HepG2 (cell line): ENCODE data around the gene DAPK3. TPM values are rescaled to one million over a fixed set of nuclear protein-coding genes. Genes with fewer than 3 reads are reported as not detected.

Experiments
- ATAC-seq: fragments of 200-7000 bp; cut with Tn5 transposase; 3 replicates; pipeline ENCODE4 v1.9.1; 2020; ENCODE audit warnings: mild to moderate bottlenecking, moderate library complexity
- BruUV-seq: library from RNA; stranded (reverse); fragments of 400-500 nt; replicated peaks from 2 replicates; lab custom pipeline; 2021; lab: Mats Ljungman, UMichigan
- CTCF ChIA-PET: fragments of 300-600 bp; formaldehyde crosslinking; extraction: SDS; loops from one replicate; lab custom pipeline; 2021; ENCODE audit warnings: low total read pairs, inconsistent platforms, low intra/inter-chr PET ratio; lab: Yijun Ruan, JAX
- POLR2A ChIA-PET: fragments of 350-600 bp; sonication (Branson Sonifier 250); formaldehyde crosslinking; loops from one replicate; lab custom pipeline; 2020; ENCODE audit warnings: antibody characterized with exemption, inconsistent platforms; lab: Yijun Ruan, JAX
- DNase-seq: peaks from one replicate; pipeline ENCODE4 v3.0.0-alpha.2; 2015; ENCODE audit warnings: low spot score
- FAIRE-seq: peaks from 3 replicates; lab custom pipeline; 2011; peaks lifted over from hg19 to GRCh38; lab: Jason Lieb, UNC
- H2AFZ ChIP-seq: one replicate; pipeline ENCODE4 v1.6.1; 2011; ENCODE audit warnings: low read length, inconsistent platforms
- H3K27ac ChIP-seq: fragments of 300-600 bp; 3 replicates; pipeline ENCODE4 v1.8.0; 2011; ENCODE audit warnings: mixed run types, mild to moderate bottlenecking, mixed read lengths, low read length, inconsistent platforms; ENCODE audit not compliant: insufficient read depth; ENCODE audit errors: extremely low read length
- H3K27me3 ChIP-seq, 2 experiments: fragments of 200-600 bp in 1 of 2; 2 replicates in 1 of 2; 3 replicates in 1 of 2; pipeline versions ENCODE4 v1.6.0 to v1.8.0; 2011; ENCODE audit warnings: low read length in 2 of 2, mild to moderate bottlenecking in 2 of 2, moderate library complexity in 2 of 2, inconsistent platforms in 1 of 2; ENCODE audit not compliant: insufficient read depth in 2 of 2, control insufficient read depth in 1 of 2
- H3K36me3 ChIP-seq, 2 experiments: fragments of 200-600 bp in 1 of 2; replicated peaks in 1 of 2; 2 replicates in 1 of 2; 3 replicates in 1 of 2; pipeline versions ENCODE4 v1.5.1 to v1.8.0; 2011; ENCODE audit warnings: low read length in 2 of 2, inconsistent platforms in 1 of 2; ENCODE audit not compliant: insufficient read depth in 2 of 2, control insufficient read depth in 1 of 2
- H3K4me1 ChIP-seq: 2 replicates; pipeline ENCODE4 v1.5.1; 2012; ENCODE audit warnings: low read length, inconsistent platforms; ENCODE audit not compliant: insufficient read depth
- H3K4me2 ChIP-seq: 2 replicates; pipeline ENCODE4 v1.6.0; 2011; ENCODE audit warnings: low read depth, low read length, inconsistent platforms
- H3K4me3 ChIP-seq, 3 experiments: fragments of 200-600 bp in 1 of 3; sonication (generic), shearing (Covaris generic) in 1 of 3; replicated peaks in 1 of 3; 2 replicates each; pipeline ENCODE4 v1.5.1; 2011 to 2016; ENCODE audit warnings: low read length in 3 of 3, inconsistent platforms in 2 of 3, low read depth in 2 of 3, mild to moderate bottlenecking in 2 of 3, control low read depth in 1 of 3, mixed read lengths in 1 of 3; ENCODE audit not compliant: insufficient read depth in 1 of 3
- H3K79me2 ChIP-seq: one replicate; pipeline ENCODE4 v1.6.1; 2011; ENCODE audit warnings: low read length, inconsistent platforms; ENCODE audit not compliant: insufficient read depth
- H3K9ac ChIP-seq: 2 replicates; pipeline ENCODE4 v1.6.0; 2011; ENCODE audit warnings: mild to moderate bottlenecking, low read depth, low read length, inconsistent platforms; ENCODE audit not compliant: insufficient read depth
- H3K9me3 ChIP-seq: 2 replicates; pipeline ENCODE4 v1.5.1; 2012; ENCODE audit warnings: mild to moderate bottlenecking, low read length
- H4K20me1 ChIP-seq: 2 replicates; pipeline ENCODE4 v1.6.0; 2011; ENCODE audit warnings: inconsistent platforms, mild to moderate bottlenecking, low read length, moderate library complexity; ENCODE audit not compliant: insufficient read depth
- AGO2 ChIP-seq: fragments of 200-400 bp; formaldehyde crosslinking; optimal IDR thresholded peaks from 2 replicates; pipeline ENCODE3; 2017; ENCODE audit warnings: mild to moderate bottlenecking, low read depth, low read length, moderate library complexity
- HMG20B ChIP-seq: conservative IDR thresholded peaks from 2 replicates; pipeline ENCODE4 v1.6.1; 2016; ENCODE audit warnings: missing genetic modification reagents, missing compliant biosample characterization
- KLF11 ChIP-seq: IDR thresholded peaks from 2 replicates; pipeline ENCODE4 v1.6.1; 2016; ENCODE audit warnings: missing compliant biosample characterization
- MEIS2 ChIP-seq: sonication (generic); formaldehyde crosslinking; IDR thresholded peaks from 2 replicates; pipeline ENCODE4 v1.9.0; 2021; ENCODE audit warnings: mild to moderate bottlenecking, missing genetic modification reagents
- POLR2A ChIP-seq, 2 experiments: IDR thresholded peaks; 2 replicates each; pipeline ENCODE4 v1.6.1; 2011; ENCODE audit warnings: low read depth in 2 of 2, low read length in 2 of 2, mild to moderate bottlenecking in 1 of 2, moderate library complexity in 1 of 2; ENCODE audit not compliant: insufficient read depth in 1 of 2
- RXRB ChIP-seq: IDR thresholded peaks from 2 replicates; pipeline ENCODE4 v1.6.1; 2016; ENCODE audit warnings: borderline replicate concordance, missing genetic modification reagents, missing compliant biosample characterization
- SIN3B ChIP-seq: fragments of 150-350 bp; IDR thresholded peaks from 2 replicates; pipeline ENCODE4 v1.6.1; 2014; ENCODE audit warnings: low read length
- SSRP1 ChIP-seq: IDR thresholded peaks from 2 replicates; pipeline ENCODE4 v1.6.1; 2016; ENCODE audit warnings: control low read depth
- ZFP36L1 ChIP-seq: sonication (generic); formaldehyde crosslinking; IDR thresholded peaks from 2 replicates; pipeline ENCODE4 v1.8.0; 2022; ENCODE audit warnings: mild to moderate bottlenecking, missing genetic modification reagents, moderate library complexity
- ZMAT3 ChIP-seq: sonication (generic); formaldehyde crosslinking; conservative IDR thresholded peaks from 2 replicates; pipeline ENCODE4 v1.7.0; 2021; ENCODE audit warnings: missing genetic modification reagents
- ZNF562 ChIP-seq: sonication (generic); formaldehyde crosslinking; IDR thresholded peaks from 2 replicates; pipeline ENCODE4 v1.8.0; 2022; ENCODE audit warnings: missing genetic modification reagents, borderline replicate concordance
- WGBS: methylation state at CpG from one replicate; pipeline ENCODE4 v1.1.6; 2017; ENCODE audit warnings: low lambda C conversion rate; 5-methylcytosine and 5-hydroxymethylcytosine counted together
- in situ Hi-C: cut with HindIII; loops from 2 replicates; pipeline ENCODE4 v1.10.0; 2017; ENCODE audit warnings: low pct_unique_long_range_greater_than_20kb; ENCODE audit not compliant: extremely low pct_ligation_motif_present
- intact Hi-C: fragments of 100-400 bp; cut with micrococcal nuclease; formaldehyde crosslinking; loops from one replicate; pipeline ENCODE4 v1.10.0; 2022; ENCODE audit not compliant: unreplicated experiment
- polyA plus RNA-seq, 8 experiments: library from polyadenylated mRNA; depleted of rRNA in 3 of 8; stranded (reverse) in 7 of 8; unstranded in 1 of 8; fragments of >200 nt; fragmentation: Illumina TruSeq in 4 of 8; extraction: Trizol in 4 of 8; gene quantifications; 2 replicates each; pipeline versions ENCODE4 v1.2.1 to v1.2.3, GENCODE V29; 2011 to 2016; ENCODE audit warnings: low read depth in 4 of 8, missing spikeins in 1 of 8, mixed read lengths in 1 of 8; ENCODE audit not compliant: insufficient read depth in 1 of 8
- total RNA-seq, 5 experiments: library from RNA; depleted of rRNA; stranded (reverse); fragments of >200 nt; fragmentation: Illumina TruSeq; extraction: Trizol; gene quantifications; 2 replicates each; pipeline ENCODE4 v1.2.3, GENCODE V29; 2016; ENCODE audit warnings: low read depth in 1 of 5
- TF ChIP-seq, protein P1 (sequence below): sonication (generic); formaldehyde crosslinking; IDR thresholded peaks from 2 replicates; pipeline ENCODE4 v1.5.0; 2020; ENCODE audit warnings: missing genetic modification reagents
- TF ChIP-seq, protein P2 (sequence below): sonication (generic); formaldehyde crosslinking; IDR thresholded peaks from 2 replicates; pipeline ENCODE4 v1.4.0; 2020; ENCODE audit warnings: low read depth, mild to moderate bottlenecking, missing genetic modification reagents
- TF ChIP-seq, protein P3 (sequence below), 2 experiments: sonication (generic) in 1 of 2; formaldehyde crosslinking in 1 of 2; IDR thresholded peaks; 2 replicates each; pipeline versions ENCODE4 v1.5.1 to v1.6.1; 2011 to 2020; ENCODE audit warnings: borderline replicate concordance in 1 of 2, low read depth in 1 of 2, low read length in 1 of 2, mild to moderate bottlenecking in 1 of 2, missing genetic modification reagents in 1 of 2, moderate library complexity in 1 of 2
- TF ChIP-seq, protein P4 (sequence below): sonication (generic); formaldehyde crosslinking; IDR thresholded peaks from 2 replicates; pipeline ENCODE4 v1.5.1; 2020; ENCODE audit warnings: missing genetic modification reagents, mild to moderate bottlenecking, borderline replicate concordance
- TF ChIP-seq, protein P5 (sequence below): sonication (generic); formaldehyde crosslinking; IDR thresholded peaks from 2 replicates; pipeline ENCODE4 v1.4.0; 2020; ENCODE audit warnings: low read depth, missing genetic modification reagents

Gene DAPK3
- total and polyA plus RNA-seq, 2 of the 13 experiments (the other 11 are each of a cell fraction or from before 2014, with no cell fraction given): 30.5 to 37.3 TPM

DNA sequence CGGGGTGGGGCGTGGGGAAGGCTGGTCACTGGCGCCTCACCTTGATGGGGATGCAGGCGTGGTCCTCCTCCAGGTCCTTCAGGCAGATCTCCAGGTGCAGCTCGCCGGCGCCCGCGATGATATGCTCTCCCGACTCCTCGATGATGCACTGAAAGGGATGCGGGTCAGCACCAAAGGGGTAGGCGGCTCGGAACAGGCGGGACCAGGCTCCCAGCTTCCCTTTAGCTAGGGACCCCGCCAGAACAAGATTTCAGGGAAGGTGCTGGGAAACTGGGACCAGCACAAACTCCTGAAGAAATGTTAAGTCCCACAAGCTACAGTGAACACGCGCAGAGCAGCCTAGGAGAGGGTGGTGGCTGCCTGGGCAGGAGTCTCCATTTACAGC is 8.4 kb upstream of the DAPK3 start:
- Histone ChIP-seq H4K20me1 (peaks cover 88% of the 10 kb centered on the region), H3K27ac (no peak overlapping the region), H3K27me3 (no peaks in the 10 kb centered on the region), H3K9me3 (no peaks in the 10 kb centered on the region), H3K79me2 (peaks cover 40% of the 10 kb centered on the region), H2AFZ (no peak overlapping the region), H3K4me1 (peaks cover 37% of the 10 kb centered on the region), H3K9ac (no peak overlapping the region), H3K36me3 (peaks cover 75 to 84% of the 10 kb centered on the region in 2 experiments), H3K4me2 (no peak overlapping the region), H3K4me3 (no peak overlapping the region)
- BruUV-seq: no TSS peak
- ChIA-PET POLR2A (interaction anchor here (2.0 to 7.4 kb wide), 2 partner anchors 8 to 10 kb away, joined by 12 to 118 read pairs; partner anchors contain the start of gene DAPK3), CTCF (no interaction called here)
- no peak for DNase-seq
- intact Hi-C loops: no loop called here
- in situ Hi-C loops: no loop called here
- FAIRE-seq: no peak
- no peak for ATAC-seq
- WGBS: over 99% methylated on average over 11 of the region's 18 CpGs
- TF ChIP-seq HMG20B (CRISPR knock-in tag): no peak
- TF ChIP-seq RXRB (CRISPR knock-in tag): no peak
- peak; percentile 60; the same call in 1 of the 2 replicates for TF ChIP-seq SSRP1
- no peak for TF ChIP-seq ZMAT3 (CRISPR knock-in tag)
- TF ChIP-seq ZFP36L1: no peak
- no peak for TF ChIP-seq SIN3B
- no peak for TF ChIP-seq KLF11 (CRISPR knock-in tag)
- TF ChIP-seq, protein P1, sequence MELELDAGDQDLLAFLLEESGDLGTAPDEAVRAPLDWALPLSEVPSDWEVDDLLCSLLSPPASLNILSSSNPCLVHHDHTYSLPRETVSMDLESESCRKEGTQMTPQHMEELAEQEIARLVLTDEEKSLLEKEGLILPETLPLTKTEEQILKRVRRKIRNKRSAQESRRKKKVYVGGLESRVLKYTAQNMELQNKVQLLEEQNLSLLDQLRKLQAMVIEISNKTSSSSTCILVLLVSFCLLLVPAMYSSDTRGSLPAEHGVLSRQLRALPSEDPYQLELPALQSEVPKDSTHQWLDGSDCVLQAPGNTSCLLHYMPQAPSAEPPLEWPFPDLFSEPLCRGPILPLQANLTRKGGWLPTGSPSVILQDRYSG: no peak
- TF ChIP-seq, protein P2, sequence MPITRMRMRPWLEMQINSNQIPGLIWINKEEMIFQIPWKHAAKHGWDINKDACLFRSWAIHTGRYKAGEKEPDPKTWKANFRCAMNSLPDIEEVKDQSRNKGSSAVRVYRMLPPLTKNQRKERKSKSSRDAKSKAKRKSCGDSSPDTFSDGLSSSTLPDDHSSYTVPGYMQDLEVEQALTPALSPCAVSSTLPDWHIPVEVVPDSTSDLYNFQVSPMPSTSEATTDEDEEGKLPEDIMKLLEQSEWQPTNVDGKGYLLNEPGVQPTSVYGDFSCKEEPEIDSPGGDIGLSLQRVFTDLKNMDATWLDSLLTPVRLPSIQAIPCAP (CRISPR knock-in tag): no peak
- TF ChIP-seq, protein P3, sequence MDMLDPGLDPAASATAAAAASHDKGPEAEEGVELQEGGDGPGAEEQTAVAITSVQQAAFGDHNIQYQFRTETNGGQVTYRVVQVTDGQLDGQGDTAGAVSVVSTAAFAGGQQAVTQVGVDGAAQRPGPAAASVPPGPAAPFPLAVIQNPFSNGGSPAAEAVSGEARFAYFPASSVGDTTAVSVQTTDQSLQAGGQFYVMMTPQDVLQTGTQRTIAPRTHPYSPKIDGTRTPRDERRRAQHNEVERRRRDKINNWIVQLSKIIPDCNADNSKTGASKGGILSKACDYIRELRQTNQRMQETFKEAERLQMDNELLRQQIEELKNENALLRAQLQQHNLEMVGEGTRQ (IDR thresholded peaks at IDR 0.05; ENCODE audit: low read depth, low read length): no peak
- TF ChIP-seq, protein P3 (CRISPR knock-in tag; IDR thresholded peaks at IDR 0.05; ENCODE audit: borderline replicate concordance): no peak
- TF ChIP-seq, protein P4, sequence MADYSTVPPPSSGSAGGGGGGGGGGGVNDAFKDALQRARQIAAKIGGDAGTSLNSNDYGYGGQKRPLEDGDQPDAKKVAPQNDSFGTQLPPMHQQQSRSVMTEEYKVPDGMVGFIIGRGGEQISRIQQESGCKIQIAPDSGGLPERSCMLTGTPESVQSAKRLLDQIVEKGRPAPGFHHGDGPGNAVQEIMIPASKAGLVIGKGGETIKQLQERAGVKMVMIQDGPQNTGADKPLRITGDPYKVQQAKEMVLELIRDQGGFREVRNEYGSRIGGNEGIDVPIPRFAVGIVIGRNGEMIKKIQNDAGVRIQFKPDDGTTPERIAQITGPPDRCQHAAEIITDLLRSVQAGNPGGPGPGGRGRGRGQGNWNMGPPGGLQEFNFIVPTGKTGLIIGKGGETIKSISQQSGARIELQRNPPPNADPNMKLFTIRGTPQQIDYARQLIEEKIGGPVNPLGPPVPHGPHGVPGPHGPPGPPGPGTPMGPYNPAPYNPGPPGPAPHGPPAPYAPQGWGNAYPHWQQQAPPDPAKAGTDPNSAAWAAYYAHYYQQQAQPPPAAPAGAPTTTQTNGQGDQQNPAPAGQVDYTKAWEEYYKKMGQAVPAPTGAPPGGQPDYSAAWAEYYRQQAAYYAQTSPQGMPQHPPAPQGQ: no peak
- no peak for TF ChIP-seq MEIS2 (CRISPR knock-in tag)
- TF ChIP-seq ZNF562 (CRISPR knock-in tag): no peak
- TF ChIP-seq, protein P5, sequence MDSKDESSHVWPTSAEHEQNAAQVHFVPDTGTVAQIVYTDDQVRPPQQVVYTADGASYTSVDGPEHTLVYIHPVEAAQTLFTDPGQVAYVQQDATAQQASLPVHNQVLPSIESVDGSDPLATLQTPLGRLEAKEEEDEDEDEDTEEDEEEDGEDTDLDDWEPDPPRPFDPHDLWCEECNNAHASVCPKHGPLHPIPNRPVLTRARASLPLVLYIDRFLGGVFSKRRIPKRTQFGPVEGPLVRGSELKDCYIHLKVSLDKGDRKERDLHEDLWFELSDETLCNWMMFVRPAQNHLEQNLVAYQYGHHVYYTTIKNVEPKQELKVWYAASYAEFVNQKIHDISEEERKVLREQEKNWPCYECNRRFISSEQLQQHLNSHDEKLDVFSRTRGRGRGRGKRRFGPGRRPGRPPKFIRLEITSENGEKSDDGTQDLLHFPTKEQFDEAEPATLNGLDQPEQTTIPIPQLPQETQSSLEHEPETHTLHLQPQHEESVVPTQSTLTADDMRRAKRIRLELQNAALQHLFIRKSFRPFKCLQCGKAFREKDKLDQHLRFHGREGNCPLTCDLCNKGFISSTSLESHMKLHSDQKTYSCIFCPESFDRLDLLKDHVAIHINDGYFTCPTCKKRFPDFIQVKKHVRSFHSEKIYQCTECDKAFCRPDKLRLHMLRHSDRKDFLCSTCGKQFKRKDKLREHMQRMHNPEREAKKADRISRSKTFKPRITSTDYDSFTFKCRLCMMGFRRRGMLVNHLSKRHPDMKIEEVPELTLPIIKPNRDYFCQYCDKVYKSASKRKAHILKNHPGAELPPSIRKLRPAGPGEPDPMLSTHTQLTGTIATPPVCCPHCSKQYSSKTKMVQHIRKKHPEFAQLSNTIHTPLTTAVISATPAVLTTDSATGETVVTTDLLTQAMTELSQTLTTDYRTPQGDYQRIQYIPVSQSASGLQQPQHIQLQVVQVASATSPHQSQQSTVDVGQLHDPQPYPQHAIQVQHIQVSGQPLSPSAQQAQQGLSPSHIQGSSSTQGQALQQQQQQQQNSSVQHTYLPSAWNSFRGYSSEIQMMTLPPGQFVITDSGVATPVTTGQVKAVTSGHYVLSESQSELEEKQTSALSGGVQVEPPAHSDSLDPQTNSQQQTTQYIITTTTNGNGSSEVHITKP (CRISPR knock-in tag): no peak
- peak in 1 of 2 experiments; percentile 33; a peak in 1 of 4 replicates for TF ChIP-seq POLR2A (IDR thresholded peaks at IDR 0.05; ENCODE audit: insufficient read depth in 1 of 2, low read depth in 2 of 2, low read length in 2 of 2)
- no peak for TF ChIP-seq AGO2
